Hepatocyte (in vitro differentiated cells): ENCODE results near the gene NTNG2. TPM values are rescaled to one million over a fixed set of nuclear protein-coding genes. Genes with fewer than 3 reads are reported as not detected.

Experiments used
- DNase-seq: peaks from one replicate; pipeline ENCODE4 v3.0.0-alpha.2; 2016; ENCODE audit warnings: low spot score
- H2AFZ ChIP-seq: fragments of 200-600 bp; sonication (generic); 2 replicates; pipeline ENCODE4 v1.6.0; 2016; ENCODE audit warnings: antibody characterized with exemption, mild to moderate bottlenecking
- H3K27ac ChIP-seq: fragments of 200-600 bp; sonication (generic); 2 replicates; pipeline ENCODE4 v1.5.1; 2016; ENCODE audit warnings: mild to moderate bottlenecking
- H3K27me3 ChIP-seq: fragments of 200-600 bp; sonication (generic); 2 replicates; pipeline ENCODE4 v1.6.1; 2016
- H3K36me3 ChIP-seq: fragments of 200-600 bp; sonication (generic); replicated peaks from 2 replicates; pipeline ENCODE4 v1.5.1; 2016; ENCODE audit warnings: low read depth; ENCODE audit not compliant: insufficient read depth
- H3K4me1 ChIP-seq: fragments of 200-600 bp; sonication (generic); 2 replicates; pipeline ENCODE4 v1.5.1; 2016; ENCODE audit warnings: mild to moderate bottlenecking, moderate library complexity; ENCODE audit not compliant: insufficient read depth
- H3K4me2 ChIP-seq: fragments of 200-600 bp; sonication (generic); 2 replicates; pipeline ENCODE4 v1.6.0; 2016
- H3K4me3 ChIP-seq: fragments of 200-600 bp; sonication (generic); 2 replicates; pipeline ENCODE4 v1.5.1; 2016; ENCODE audit warnings: mild to moderate bottlenecking
- H3K79me2 ChIP-seq: fragments of 200-600 bp; sonication (generic); 2 replicates; pipeline ENCODE4 v1.6.0; 2017; ENCODE audit warnings: mild to moderate bottlenecking
- H3K9me2 ChIP-seq: fragments of 200-600 bp; sonication (generic); replicated peaks from 2 replicates; pipeline ENCODE4 v1.6.0; 2017; ENCODE audit warnings: mild to moderate bottlenecking; ENCODE audit not compliant: insufficient read depth
- H3K9me3 ChIP-seq: fragments of 200-600 bp; sonication (generic); 2 replicates; pipeline ENCODE4 v1.5.1; 2016; ENCODE audit warnings: low read depth, mild to moderate bottlenecking
- H4K20me1 ChIP-seq: fragments of 200-600 bp; sonication (generic); 2 replicates; pipeline ENCODE4 v1.6.0; 2016; ENCODE audit warnings: mild to moderate bottlenecking; ENCODE audit not compliant: insufficient read depth, poor library complexity, severe bottlenecking
- CTCF ChIP-seq: fragments of 200-600 bp; sonication (generic); IDR thresholded peaks from 2 replicates; pipeline ENCODE4 v1.5.1; 2016; ENCODE audit warnings: antibody characterized with exemption, mild to moderate bottlenecking; ENCODE audit not compliant: poor library complexity
- EZH2 ChIP-seq: fragments of 200-600 bp; sonication (generic); IDR thresholded peaks from 2 replicates; pipeline ENCODE4 v1.6.1; 2016; ENCODE audit warnings: antibody characterized with exemption, mild to moderate bottlenecking, borderline replicate concordance
- EZH2phosphoT487 ChIP-seq: fragments of 200-600 bp; sonication (generic); IDR thresholded peaks from one replicate; pipeline ENCODE4 v1.6.1; 2018; ENCODE audit warnings: antibody characterized with exemption, mild to moderate bottlenecking, low read depth, moderate library complexity; ENCODE audit not compliant: unreplicated experiment, severe bottlenecking
- whole genome bisulfite sequencing: methylation state at CpG from one replicate; pipeline ENCODE4 v1.1.6; 2016; ENCODE audit warnings: low lambda C conversion rate; ENCODE audit errors: missing lambda C conversion rate; 5-methylcytosine and 5-hydroxymethylcytosine counted together
- polyA plus RNA-seq: library from polyadenylated mRNA; unstranded; fragments of >200 nt; fragmentation: Nextera tagmentation; extraction: Ambion mirVana; gene quantifications from 2 replicates; pipeline ENCODE4 v1.2.1, GENCODE V29; 2016
- total RNA-seq: library from RNA; depleted of rRNA; stranded (reverse); fragments of >200 nt; gene quantifications from 2 replicates; pipeline ENCODE4 v1.2.3, GENCODE V29; 2014

Gene NTNG2
- total and polyA plus RNA-seq, 2 experiments from 2014 or later = 0.48 to 1.8 TPM

- Histone ChIP-seq H3K4me1 (no peaks in the 10 kb centered on the region), H3K27me3 (no peaks in the 10 kb centered on the region), H4K20me1 (no peaks in the 10 kb centered on the region), H3K4me3 (no peak overlapping the region), H3K36me3 (no peaks in the 10 kb centered on the region), H3K4me2 (no peak overlapping the region), H3K9me2 (no peaks in the 10 kb centered on the region), H3K79me2 (no peaks in the 10 kb centered on the region), H2AFZ (no peak overlapping the region), H3K9me3 (no peaks in the 10 kb centered on the region), H3K27ac (no peak overlapping the region)
- WGBS = 92% methylated on average over 2 of the region's 3 CpGs
- no peak for DNase-seq
- TF ChIP-seq CTCF (no peak), EZH2phosphoT487 (no peak), EZH2 (no peak)
Observed at GRCh38 chr9:132232522-132232921, 70.7 kb downstream of the NTNG2 start.

GRCh38 chr9:132233138-132233537 lies 71.3 kb downstream of the NTNG2 start:
- Histone ChIP-seq H3K4me3 (no peak overlapping the region), H3K4me2 (no peak overlapping the region), H3K9me2 (no peaks in the 10 kb centered on the region), H3K4me1 (no peaks in the 10 kb centered on the region), H3K27ac (no peak overlapping the region), H3K79me2 (no peaks in the 10 kb centered on the region), H3K36me3 (no peaks in the 10 kb centered on the region), H2AFZ (no peak overlapping the region), H3K9me3 (no peaks in the 10 kb centered on the region), H3K27me3 (no peaks in the 10 kb centered on the region), H4K20me1 (no peaks in the 10 kb centered on the region)
- TF ChIP-seq EZH2phosphoT487 = no peak
- TF ChIP-seq CTCF = no peak
- TF ChIP-seq EZH2 = no peak
- 83% methylated on average over 3 of the region's 3 CpGs for WGBS
- DNase-seq = no peak

- no peaks in the 10 kb centered on the region for H3K9me3 ChIP-seq
- H3K4me2 ChIP-seq = no peak overlapping the region
- no peak overlapping the region for H3K27ac ChIP-seq
- no peaks in the 10 kb centered on the region for H3K36me3 ChIP-seq
- no peaks in the 10 kb centered on the region for H4K20me1 ChIP-seq
- 74% methylated on average over 12 of the region's 12 CpGs for WGBS
- no peaks in the 10 kb centered on the region for H3K4me1 ChIP-seq
- no peaks in the 10 kb centered on the region for H3K79me2 ChIP-seq
- H3K27me3 ChIP-seq = no peaks in the 10 kb centered on the region
- DNase-seq = no peak
- no peak overlapping the region for H2AFZ ChIP-seq
- no peak overlapping the region for H3K4me3 ChIP-seq
- H3K9me2 ChIP-seq = no peaks in the 10 kb centered on the region
- TF ChIP-seq EZH2 (no peak), CTCF (no peak), EZH2phosphoT487 (no peak)
Observed at GRCh38 chr9:132234535-132234934, 72.7 kb downstream of the NTNG2 start.

- TF ChIP-seq EZH2 = no peak
- no peak for TF ChIP-seq EZH2phosphoT487
- no peak for TF ChIP-seq CTCF
- Histone ChIP-seq H3K36me3 (no peaks in the 10 kb centered on the region), H3K9me2 (no peaks in the 10 kb centered on the region), H3K4me3 (no peak overlapping the region), H3K9me3 (no peaks in the 10 kb centered on the region), H3K4me1 (no peaks in the 10 kb centered on the region), H3K79me2 (no peaks in the 10 kb centered on the region), H3K27me3 (no peaks in the 10 kb centered on the region), H3K27ac (no peak overlapping the region), H3K4me2 (no peak overlapping the region), H4K20me1 (no peaks in the 10 kb centered on the region), H2AFZ (no peak overlapping the region)
- 92% methylated on average over 9 of the region's 9 CpGs for WGBS
- DNase-seq = no peak
Observed at GRCh38 chr9:132235125-132235524, 73.3 kb downstream of the NTNG2 start.
